NCI-H460 (cell line): ENCODE measurements around the gene ZDHHC17. TPM values are rescaled to one million over a fixed set of nuclear protein-coding genes. Genes with fewer than 3 reads are reported as not detected.
"Not testable (repeated sequence)": the region's sequence is repeated elsewhere in the genome, so short reads cannot be mapped to it uniquely, and the experiment has no call there.

Experiments used
- DNase-seq: peaks from one replicate; pipeline ENCODE4 v3.0.0-alpha.2; 2016; ENCODE audit warnings: low read depth; ENCODE audit errors: extremely low read depth
- polyA plus RNA-seq: library from polyadenylated mRNA; depleted of rRNA; stranded (reverse); fragments of >200 nt; gene quantifications from 2 replicates; pipeline ENCODE4 v1.2.3, GENCODE V29; 2014; cell fraction: nucleus; rRNA removed
- total RNA-seq: library from RNA; depleted of rRNA; stranded (reverse); fragments of >200 nt; shearing (Covaris generic); gene quantifications from 2 replicates; pipeline ENCODE4 v1.2.3, GENCODE V29; 2014; rRNA removed

The ZDHHC17 gene, protein sequence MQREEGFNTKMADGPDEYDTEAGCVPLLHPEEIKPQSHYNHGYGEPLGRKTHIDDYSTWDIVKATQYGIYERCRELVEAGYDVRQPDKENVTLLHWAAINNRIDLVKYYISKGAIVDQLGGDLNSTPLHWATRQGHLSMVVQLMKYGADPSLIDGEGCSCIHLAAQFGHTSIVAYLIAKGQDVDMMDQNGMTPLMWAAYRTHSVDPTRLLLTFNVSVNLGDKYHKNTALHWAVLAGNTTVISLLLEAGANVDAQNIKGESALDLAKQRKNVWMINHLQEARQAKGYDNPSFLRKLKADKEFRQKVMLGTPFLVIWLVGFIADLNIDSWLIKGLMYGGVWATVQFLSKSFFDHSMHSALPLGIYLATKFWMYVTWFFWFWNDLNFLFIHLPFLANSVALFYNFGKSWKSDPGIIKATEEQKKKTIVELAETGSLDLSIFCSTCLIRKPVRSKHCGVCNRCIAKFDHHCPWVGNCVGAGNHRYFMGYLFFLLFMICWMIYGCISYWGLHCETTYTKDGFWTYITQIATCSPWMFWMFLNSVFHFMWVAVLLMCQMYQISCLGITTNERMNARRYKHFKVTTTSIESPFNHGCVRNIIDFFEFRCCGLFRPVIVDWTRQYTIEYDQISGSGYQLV
- total RNA-seq = 22.1 and 31.2 TPM in 2 replicates
- polyA plus RNA-seq = 81.8 and 132 TPM in 2 replicates

- DNase-seq = peak; percentile 86
Observed at GRCh38 chr12:76763746-76764675, at the start of gene ZDHHC17. Gene ZDHHC17, plus strand, starts transcription at chr12:76764115. Its CDS starts 122 bp downstream, at chr12:76764237.

DNA sequence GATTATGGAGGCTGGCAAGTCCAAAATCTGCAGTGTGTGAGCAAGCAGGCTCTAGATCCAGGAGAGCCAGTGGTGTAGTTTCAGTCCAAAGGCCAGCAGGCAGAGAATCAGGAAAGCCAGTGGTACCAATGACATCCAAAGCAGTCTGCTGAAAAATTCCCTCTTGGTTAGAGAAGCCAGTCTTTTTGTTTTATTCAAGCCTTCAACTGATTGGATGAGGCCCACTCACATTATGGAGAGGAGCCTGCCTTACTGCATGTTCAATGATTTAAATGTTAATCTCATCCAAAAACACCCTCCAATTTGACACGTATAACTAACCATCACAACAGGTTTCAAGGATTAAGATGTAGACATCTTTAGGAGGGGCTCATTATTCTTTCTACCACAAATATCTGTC, 49.5 kb upstream of the ZDHHC17 start:
- no peak for DNase-seq

- DNase-seq = no peak
Observed at GRCh38 chr12:76714861-76715260, 49.1 kb upstream of the ZDHHC17 start.

GRCh38 chr12:76715332-76715731, 48.6 kb upstream of the ZDHHC17 start:
- DNase-seq = no peak

DNA sequence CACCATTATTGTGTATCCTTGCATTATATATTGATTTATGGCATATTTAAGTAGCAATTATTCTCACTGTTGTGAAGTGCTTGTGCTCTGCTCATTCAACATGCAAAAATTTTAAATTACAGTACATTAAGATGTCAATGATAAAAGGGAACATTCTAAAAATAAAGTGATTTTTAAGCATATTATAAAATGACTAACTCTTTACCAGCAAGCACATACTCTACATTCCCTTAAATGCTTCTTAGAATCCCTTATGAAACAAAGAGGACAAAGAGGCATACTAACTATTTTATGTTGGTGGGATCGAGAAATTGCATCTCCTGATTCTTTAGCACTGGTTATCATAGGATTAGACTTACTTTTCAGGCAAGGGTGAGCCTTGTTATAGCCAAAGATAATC, 46.6 kb upstream of the ZDHHC17 start:
- no peak for DNase-seq

GRCh38 chr12:76719171-76720041, 44.5 kb upstream of the ZDHHC17 start:
- no peak for DNase-seq

DNA sequence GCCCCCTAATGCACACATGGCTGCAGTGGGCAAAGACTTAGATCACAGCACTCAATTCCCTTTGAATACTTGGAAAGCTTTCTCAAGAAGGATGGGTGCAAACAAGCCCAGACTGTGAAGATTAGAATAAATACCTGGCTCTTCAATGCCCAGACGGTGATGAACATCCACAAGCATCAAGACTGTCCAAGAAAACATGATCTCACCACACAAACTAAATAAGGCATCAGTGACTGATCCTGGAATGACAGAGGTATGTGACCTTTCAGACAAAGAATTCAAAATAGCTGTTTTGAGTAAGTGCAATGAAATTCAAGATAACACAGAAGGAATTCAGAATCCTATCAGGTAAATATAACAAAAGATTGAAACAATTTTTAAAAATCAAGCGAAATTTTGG, 43.8 kb upstream of the ZDHHC17 start:
- no peak for DNase-seq

- DNase-seq = no peak
Observed at GRCh38 chr12:76726626-76727025, 37.3 kb upstream of the ZDHHC17 start.

- not testable (repeated sequence) for DNase-seq
Observed at GRCh38 chr12:76732188-76732587, 31.7 kb upstream of the ZDHHC17 start.

DNA sequence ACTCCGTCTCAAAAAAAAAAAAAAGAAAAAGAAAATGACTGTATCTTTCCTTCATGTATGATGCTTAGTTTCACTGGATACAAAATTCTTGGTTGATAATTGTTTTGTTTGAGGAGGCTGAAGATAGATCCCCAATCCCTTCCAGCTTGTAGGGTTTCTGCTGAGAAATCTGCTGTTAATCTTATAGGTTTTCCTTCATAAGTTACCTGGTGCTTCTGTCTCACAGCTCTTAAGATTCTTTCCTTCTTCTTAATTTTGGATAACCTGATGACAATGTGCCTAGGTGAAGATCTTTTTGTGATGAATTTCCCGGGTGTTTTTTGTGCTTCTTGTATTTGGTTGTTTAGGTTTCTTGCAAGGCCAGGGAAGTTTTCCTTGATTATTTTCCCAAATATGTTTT, 26.2 kb upstream of the ZDHHC17 start:
- not testable (repeated sequence) for DNase-seq

GRCh38 chr12:76738824-76739579, 24.9 kb upstream of the ZDHHC17 start:
- no peak for DNase-seq

DNA sequence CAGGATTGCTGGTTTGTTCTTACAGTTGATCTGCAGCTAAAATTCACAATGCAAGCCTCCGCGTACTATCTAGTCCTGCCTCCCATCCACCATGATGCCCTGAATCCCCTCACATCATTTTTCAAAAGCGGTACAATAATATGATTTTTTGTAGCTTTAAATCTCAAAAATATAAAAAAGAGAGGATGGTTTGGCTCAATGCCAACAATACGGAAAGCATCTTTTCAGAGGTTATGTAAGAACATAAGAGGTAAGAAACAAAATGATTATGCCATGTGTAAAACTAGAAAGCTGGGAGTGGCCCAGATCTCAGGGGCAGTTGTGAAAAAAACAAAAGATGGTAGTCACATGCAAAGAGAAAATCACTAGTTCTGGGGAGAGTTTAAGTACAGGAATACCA, 24.0 kb upstream of the ZDHHC17 start:
- no peak for DNase-seq

GRCh38 chr12:76740501-76740900, 23.4 kb upstream of the ZDHHC17 start:
- no peak for DNase-seq

- no peak for DNase-seq
Observed at GRCh38 chr12:76745343-76745742, 18.6 kb upstream of the ZDHHC17 start.

GRCh38 chr12:76746516-76746915, 17.4 kb upstream of the ZDHHC17 start:
- DNase-seq = no peak

DNA sequence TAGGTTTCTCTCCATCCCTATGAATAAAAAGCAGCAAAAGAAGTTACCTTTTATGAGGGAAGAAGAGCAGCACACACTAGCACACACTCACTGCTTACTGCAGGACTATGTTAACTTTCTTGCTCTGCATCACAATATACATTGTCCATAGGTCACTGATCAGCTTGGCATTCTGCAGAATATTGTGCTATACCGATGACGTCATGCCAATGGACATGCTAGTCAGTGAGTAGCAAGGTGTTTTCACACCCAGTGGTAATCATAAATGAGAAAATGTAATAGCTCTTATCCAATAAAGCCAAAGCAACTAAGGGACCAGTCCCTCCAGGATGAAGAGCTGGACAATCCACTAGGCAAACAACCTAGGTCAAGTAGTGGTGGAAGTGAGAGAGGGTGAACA, 16.7 kb upstream of the ZDHHC17 start:
- no peak for DNase-seq

DNA sequence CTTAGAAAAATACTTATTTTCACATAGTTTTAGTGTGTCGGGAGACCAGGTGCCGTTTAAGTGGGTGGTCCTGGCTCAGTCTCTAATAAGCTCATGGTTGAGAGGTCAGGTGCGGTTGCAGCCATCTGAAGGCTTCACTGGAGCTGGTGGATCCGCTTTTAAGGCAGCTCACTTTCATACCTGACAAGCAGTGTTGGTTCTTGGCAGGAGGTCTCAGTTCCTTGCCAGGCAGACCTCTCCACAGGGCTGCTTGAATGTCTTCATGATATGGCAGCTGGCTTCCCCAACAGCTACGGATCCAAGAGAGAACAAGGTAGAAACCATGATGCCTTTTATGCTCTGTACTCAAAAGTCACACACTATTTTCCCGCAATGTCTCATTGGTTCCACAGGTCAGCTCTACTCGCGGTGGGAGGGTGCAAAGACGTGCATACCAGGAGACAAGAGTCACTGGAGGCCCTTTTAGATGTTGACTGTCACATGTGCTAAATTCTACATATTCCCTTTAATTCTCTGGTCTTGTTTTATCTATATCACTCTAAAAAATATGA, 8.0 kb upstream of the ZDHHC17 start:
- DNase-seq = peak; percentile 28

GRCh38 chr12:76757694-76758093, 6.2 kb upstream of the ZDHHC17 start:
- no peak for DNase-seq

- DNase-seq = no peak
Observed at GRCh38 chr12:76762601-76762980, 1.3 kb upstream of the ZDHHC17 start.
